ENCODE measurements around the gene PLA1A.

PLA1A gene

DNA sequence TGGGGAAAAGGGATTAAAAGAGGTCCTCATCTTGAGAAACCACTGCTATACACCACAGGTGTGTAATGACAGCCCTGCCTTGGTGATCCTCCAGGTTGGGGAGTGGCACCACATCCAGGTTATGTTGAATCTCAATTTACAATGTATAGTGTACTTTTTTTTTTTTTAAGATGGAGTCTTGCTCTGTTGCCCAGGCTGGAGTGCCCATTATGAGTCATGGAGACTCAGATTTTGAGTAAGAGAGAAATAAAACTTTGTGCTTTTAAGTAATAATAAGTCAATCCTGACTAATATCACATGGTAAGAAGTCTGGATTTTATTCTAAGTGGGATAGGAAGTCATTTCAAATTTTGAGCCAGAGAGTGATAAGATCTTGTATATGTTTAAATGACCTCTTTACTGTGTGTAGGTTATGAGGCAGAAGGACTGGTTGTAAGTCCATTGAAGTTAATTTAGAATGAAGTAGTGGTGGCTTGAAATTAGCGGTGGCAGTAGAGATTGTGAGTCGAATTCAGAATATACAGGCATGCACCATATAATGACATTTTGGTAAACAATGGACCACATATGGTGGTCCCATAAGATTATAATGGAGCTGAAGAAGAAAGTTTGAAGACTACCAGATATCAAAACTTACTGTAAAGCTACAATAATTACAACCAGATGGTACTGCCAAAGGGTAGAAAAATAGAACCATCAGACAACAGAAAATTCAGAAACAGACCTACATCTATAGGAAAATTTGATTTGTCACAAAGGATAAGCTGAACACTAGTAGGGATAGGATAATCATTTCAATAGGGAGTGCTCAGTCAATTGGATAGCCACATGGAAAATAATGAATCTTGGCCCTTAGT, 42.0 kb downstream of the PLA1A start:
- DNase-seq: no peak

DNA sequence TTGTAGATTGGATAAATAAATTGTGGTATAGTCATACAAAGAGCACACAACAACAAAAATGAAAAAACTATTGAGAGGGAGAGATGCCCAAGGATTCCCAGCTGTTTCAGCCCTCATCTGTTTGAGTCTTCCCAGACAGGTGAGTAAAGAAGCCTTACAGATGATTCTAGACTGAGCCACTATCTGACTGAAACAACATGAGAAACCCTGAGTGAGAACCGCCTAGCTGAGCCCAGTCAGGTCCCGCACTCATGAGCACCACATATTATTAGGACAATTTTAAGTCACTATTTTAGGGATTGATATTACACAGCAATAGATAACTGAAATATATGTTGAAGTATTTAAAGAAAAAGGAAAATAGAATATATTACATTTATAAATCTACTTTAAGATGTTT, 43.7 kb downstream of the PLA1A start:
- no peak for DNase-seq

DNA sequence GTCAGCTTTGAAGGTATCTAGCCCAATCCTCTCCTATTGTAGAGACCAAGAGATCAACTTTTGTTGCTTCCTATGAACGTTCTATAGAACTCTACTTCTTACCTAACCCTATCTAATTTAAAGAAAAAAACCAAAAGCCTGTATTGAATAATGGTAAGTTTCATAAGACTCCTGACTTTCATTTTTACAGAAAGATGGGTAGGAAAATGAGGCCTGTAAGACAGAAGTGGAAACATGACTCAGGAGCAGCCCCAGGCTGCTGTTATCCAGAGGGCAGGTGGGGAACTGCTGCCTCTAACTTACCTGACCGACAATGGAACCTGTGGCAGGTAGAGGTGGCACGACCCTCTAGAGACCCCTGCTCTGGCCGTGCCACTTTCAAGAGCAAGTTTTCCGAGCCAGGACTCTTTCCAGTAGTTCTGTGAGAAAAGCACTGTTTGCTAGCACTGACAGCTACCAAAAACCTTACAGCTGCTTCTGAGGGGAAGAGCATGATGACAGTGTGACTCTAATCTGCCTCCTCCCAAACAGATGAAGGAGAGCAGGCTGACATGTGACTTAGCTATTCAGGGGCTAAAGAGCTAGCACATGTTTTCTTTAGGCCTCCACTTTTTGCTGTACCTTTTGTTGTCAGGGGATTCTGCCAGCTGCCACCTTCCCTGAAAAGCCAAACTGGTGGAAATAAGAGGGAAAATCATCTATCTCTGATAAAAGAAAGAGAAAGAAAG, 45.2 kb downstream of the PLA1A start:
- DNase-seq: no peak

DNA sequence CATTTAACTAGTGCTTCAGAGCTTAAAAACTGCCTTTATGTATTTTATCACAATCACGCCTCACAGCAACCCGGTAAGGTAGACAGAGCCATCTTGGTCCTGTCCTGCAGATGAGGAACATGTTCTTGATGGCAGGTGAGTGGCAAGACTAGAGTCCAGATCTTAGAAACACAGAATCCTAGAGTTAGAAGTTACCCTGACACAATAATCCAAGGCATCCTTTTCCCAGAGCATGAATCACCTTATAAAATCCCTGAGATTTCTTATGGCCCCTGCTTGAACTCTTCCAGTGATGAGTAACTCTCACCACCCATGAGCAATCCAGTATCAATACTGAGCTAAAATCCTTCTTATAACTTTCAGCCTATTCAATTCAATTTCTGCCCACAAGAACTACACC, 45.8 kb downstream of the PLA1A start:
- no peak for DNase-seq

DNA sequence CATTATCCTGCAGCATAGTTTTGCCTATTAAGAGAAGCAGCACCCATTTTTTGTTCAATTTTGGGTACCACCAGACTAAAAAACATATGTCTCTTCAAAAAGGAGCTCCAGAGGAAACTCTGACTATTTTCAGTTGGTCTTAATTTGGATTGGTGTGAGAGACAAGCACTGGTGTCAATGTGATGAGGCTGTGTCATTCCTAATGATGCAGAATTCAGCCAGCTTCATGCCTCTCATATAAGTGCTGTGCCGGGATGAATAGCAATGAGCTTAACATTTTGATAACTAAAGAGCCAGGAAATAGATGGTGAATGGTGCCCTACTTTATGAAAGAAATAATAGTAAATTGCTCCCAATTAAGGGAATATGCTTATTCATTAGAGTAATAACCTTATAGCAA, 46.8 kb downstream of the PLA1A start:
- DNase-seq: no peak

DNA sequence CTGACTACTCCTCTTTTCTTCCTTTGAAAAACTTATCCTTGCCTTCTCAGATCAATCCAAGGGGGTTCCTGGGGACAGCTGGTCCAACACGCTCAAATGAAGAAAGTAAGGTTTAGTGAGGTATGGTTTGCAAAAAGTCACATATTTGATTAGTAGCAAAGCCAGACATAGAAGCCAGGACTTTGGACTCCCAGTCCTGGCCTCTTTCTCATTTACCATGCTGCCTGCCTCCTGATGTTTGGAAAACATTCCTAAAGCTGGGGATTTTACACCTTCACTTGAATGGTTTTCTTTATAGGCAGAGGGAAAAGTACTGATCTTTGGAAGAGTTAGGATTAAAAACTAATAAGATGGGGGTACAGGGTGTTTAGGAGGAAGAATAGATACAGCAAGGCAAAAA, 48.1 kb downstream of the PLA1A start:
- DNase-seq: no peak

DNA sequence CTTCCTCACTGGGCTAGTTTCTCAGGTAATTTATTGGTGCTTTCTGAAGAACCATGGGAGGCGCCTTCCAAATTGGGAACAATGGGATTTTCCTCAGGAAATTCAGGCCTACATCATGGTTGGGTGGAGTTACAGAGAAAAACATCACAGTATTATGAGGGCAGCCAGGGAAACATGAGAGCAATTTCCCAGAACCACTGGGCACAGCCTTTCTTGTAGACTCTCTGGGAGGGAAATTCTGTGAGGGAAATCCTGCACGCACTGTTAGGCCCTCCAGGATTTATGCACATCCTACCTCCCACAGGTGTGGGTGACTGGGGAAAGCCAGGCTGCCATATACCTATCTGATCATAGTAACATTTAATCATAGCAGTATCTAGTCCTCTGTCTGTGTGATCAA, 49.5 kb downstream of the PLA1A start:
- no peak for DNase-seq

DNA sequence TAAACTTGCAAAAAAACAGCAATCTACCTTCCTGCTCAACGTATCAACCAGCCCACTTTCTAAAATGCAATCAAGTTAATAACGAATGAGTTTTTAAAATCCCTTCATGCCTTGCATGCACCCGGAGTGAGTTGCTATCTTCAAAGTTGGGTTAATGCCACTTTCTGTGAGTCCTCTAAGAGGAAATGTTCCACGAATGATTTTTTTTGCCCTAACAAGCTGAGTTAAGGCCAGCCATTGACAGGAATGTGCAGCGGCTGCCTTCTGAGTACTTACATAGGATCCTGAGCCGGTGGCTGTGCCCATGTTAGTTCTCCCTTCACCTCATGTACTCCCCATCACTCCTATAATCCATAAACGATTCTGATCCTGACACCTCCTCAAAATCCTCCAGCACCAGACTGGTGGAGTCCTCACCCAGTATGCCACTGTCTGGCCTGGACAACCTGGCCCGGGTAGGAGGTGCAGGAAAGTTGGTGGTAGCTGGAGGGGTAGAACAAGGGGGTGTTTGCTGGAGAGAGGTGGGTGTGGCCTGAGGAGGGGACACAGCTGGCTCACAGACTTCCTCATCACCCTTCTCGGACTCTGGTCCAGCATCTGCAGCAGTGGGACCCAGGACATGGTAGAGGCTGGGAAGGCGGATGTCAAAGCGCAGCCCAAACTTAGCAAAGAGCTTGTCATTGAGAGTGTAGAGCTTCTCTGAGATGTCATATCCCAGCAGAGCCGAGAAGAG, 50.3 kb downstream of the PLA1A start:
- DNase-seq: no peak

DNA sequence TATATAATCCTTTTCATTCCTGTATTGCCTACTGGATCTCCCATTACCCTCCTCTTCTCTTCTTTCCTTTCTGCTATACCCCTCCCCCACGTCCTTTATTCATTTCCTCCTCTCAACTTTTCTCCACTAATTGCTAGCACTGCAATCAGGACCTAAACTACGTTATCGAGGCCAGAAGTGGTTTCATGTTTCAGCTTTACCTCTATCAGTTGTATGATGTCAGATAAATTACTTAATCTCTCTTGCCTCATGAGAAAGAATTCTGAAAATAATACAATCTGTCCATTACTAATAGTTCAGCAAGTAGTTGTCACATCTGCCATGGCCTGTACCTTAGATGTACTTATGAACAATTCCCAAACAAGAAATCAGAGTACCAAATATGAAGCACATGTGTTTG, 52.1 kb downstream of the PLA1A start:
- no peak for DNase-seq

DNA sequence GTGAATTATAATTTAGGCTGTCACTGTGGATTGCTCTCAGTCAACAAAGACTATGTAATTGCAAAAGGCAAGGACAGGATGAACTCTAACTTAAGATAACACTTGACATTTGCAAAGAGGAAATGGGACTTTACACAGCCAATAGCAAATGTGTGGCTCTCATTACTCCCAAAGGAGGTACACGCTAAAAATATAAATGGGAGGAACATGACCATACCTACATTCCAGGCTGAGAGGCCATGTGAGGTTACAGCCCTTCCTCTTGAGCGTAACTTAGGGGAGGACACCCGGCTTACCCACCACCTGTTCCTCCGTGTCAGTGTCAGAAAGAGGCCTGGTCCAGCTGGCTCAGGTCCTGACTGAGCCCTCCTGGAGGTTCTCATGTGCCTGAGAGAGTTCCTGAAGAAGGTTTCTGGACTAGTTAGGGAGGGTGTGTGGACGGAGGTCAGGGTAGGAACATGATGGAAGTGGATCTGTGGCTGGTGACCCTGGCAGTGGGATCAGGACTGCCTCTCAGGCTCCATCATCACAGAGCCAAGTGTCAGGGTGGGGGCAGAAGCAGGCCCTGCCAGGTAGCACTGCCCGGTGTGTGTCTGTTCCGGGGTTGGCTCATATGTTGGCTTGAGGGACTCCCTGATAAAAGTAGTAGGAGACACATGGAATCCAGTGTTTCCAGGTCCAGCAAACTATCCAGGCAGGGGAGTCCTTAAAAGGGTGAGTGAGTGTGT, 54.8 kb downstream of the PLA1A start:
- DNase-seq: no peak

DNA sequence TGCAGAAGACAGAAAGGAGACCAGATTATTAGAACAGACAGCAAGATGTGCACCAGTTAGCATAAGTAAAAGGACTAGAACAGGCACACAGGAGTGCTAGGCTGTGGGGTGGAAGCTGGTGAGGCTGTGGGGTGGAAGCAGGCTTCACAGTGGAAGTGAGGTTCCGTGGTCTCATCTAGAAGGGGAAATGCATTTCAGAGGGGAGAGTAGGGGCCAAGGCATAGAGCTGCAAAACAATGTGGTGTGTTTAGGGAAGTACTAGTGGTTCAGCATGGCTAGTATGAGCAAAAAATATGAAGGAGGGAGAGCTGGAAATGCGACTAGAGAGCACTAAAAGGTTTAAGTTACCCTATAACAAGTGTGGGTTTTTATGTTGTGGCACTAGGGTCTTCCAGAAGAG, 56.2 kb downstream of the PLA1A start:
- no peak for DNase-seq

DNA sequence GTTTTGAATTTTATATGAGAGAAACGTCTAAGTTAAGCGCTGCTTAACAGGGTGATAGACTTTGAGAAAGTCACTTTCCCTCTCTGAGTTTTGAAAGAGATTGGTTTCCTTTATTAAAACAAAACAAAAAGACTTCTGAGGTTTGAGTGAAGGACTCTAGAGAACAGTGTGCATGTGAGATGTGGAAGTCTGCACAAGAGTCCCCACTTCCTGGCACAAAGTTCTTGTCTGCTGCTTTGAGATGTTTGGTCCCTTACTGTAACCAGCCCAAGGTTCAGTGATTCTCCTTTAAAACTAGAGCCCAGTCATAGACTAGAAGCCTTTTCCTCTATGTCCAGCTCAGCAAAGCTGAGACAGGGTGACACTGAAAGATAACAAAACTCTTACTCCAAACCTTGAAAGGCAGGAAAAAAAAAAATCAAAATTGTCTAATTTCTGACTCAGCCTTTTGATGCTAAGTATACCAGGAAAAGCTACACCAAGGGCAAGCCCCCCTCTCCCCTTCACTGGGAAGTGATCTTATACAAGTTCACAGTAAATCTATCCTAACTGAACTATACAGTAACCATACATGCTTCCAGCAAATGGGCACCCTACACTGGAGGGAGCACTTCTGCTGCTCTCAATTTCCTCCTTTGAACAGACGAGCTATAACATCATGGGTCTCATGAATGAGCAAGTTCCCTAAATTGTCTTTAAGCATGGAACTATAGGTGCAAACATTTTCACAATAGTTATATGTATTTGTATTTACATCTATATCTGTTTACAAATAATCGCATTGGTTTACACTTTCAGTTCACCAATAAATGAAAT, 60.4 kb downstream of the PLA1A start:
- no peak for DNase-seq

DNA sequence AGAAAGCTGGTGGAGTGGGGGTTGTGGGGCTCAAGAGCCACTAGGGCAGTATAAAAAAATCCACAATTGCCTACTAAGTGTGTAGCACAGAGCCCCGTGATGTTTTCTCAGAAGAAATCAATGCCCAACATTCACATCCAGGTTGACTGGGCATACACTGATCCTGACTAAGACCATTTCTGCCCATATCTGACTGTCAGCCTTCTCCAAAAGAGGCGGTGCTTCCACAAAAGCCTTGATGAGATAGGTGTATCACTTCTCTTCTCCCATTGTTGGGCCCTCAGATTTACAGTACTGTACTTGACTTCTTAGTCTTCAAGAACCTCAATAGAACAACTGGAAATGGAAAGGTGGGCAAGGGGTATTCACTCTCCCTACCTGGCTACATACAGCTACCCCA, 61.3 kb downstream of the PLA1A start:
- DNase-seq: no peak

DNA sequence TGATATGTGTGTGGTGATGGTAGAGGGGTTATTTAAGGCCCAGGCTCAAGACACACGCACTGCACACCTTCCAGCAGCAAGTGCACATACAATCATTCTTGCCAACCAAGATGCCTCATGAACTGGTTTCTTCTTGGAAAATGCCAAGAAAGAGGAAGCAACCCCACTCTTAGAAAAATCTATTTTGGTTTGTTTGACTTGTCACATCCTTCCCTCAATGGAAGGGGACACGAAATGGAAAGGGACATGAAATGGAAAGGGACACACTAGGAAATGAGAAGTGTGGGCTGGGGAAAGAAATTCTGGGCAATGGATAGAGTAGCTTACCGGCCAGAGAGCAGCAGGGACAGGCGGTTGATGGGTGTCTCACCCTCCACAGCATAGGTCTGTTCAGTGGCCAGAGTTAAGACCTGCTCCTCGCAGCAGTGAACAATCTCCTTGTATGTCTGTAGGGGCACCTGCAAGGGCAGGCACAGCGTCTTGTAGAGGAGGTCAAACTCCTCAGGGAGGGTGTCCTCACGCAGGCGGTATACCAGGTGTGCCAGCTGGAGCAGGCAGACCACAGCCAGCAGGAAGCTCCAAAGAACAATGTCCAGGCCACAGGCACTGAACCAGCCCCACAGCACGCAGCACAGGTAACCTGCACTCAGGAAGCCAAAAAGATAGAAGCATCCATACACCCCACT, 62.1 kb downstream of the PLA1A start:
- DNase-seq: no peak

DNA sequence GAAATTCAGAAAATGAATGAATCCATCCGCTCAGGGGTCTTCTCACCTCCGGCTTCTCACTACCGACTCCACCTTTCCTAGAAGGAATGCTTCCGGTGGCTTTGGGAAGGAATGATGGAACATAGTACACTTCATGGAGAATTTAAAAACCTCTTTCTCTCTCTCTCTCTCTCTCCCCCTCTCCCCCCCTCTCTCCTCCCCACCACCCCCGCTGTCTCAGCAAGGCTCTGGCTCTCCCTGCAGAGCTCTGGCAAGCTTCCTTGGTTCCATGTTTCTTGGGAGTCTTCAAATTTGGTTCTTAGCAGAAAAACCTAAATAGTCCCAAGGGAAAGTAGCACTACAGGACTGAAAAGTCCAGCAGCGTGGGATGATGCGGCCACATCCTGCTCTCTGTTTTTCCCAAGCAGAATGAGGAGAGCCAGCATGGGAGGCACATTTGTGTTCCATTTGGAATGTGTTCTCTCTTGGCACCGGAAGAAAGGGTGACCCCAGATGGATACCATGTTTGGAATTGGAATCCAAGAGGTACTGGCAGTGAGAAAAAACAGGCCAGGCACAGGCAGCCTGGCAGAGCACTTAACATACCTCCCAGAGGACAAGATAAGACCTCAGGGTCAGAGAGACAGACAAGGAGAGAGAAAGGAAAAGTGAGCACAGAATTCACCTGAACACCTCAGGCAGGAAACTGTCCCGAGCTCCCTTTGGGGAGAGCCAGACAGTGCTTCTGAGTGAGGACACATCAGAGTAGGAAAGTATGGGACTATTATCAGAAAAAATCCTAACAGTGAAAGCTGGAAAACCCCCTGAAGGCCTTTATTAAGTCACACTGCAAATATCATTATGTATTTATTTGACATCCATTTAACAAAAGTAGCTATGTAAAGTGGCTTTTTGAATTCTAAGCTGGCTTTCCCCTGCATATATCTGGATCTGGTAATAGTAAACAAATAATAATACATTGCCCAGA, 63.1 kb downstream of the PLA1A start, which contains the start of gene POPDC2:
TSS of gene POPDC2 (minus strand) at position 116 of the 967 bp plus-strand sequence. CDS start 166 bp downstream, outside the sequence.
- DNase-seq: no peak

DNA sequence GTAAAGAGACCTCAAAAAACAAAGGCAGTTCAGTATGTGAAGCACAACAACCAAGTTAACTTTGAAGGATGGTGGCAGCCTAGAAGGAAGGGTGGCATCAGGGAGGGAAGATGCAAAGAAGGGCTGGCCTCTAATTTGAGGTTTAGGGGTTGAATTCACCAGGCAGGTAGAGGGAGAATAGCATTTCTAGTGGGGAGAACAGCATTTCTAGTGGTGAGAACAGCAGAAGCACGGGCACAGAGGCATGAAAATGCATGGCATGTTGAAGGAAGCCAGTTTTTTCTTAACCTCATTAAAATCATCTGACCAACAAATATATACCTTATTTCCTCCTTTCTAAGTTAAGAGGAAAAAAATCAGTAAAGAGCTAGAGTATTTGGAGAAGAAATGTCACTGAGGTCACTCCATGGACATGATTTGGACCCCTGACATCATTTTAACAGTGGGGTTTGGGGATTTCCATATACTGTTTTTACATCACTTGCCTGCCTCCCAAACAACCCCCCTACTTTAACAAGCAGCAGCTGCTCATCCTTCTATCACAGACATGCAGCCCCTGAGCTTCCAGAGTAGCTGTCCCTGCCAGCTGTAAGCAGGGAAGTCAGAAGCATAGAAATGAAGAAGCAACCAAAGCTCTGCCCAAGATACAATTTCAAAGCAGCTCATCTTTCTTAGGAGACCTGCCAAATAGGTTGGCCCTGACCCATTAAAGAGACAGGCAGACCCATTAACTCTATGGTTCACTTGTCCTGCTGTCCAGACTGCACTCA, 65.1 kb downstream of the PLA1A start:
- DNase-seq: no peak

DNA sequence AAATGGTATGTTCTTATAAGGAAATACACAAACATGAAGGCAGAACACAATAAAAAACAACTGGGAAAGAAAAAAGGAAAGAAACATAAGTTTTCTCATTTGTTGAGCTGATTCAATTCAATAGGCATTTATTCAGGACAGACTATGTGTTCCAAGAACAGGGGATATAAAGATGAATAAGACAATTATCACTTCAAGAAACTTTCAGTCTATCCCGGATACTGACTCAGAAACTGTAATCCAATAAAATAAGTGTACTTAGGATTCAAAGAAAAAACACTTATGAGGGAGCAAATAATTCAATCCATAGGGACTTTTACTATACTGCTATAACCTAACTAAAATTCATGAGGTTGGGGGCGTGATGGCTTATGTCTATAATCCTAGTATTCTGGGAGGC, 66.2 kb downstream of the PLA1A start:
- DNase-seq: no peak

DNA sequence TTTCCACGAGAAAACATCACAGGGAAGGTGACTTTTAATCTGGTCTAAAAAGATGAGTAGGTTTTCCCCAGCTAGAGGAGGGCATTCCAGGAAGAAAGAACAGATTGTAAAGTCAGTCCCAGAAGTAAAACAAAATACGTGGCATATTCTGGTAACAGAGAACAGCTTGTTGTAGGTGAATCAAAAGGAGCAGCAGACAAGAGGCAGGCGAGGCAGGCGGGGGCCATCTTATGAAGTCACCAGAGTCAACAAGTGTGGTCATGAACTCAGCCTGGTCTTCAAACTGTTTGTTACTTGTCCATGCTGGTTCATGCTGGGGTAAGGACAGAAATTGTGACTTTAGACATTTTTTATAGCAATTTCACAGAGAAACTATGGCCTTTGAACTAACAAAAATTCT, 66.7 kb downstream of the PLA1A start:
- no peak for DNase-seq

DNA sequence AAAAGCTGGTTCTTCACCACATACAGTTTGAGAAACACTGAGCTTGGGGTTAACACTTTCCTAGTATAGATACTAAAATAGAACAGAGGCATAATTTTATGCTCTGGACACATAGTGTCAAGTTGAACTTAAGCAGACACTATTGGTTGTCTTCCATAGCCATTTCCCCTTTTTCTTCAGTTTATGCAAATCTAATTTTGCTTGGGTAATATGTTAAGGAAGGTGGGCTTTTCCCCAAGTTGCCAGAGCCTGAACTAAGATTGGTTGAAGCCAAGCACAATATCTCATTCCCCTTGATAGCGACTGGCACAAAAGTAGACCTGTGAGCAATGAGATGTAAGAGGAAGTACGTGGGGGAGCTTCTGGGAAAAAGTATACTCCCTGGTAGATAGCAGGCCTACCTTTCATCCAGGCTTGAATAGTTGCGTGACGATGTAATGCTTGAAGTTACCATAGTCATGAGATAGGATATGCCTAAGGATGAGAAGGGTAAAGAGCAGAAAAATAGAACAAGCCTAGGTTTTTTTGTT, 67.2 kb downstream of the PLA1A start:
- no peak for DNase-seq
